HG03378 (cell line): Measurements from ENCODE around the gene SLC4A2.

ENCODE experiments used
- ATAC-seq: cut with Tn5 transposase; IDR thresholded peaks from one replicate; pipeline ENCODE4 v1.9.1; 2021; ENCODE audit warnings: mild to moderate bottlenecking, moderate library complexity; ENCODE audit not compliant: unreplicated experiment

Gene SLC4A2

DNA sequence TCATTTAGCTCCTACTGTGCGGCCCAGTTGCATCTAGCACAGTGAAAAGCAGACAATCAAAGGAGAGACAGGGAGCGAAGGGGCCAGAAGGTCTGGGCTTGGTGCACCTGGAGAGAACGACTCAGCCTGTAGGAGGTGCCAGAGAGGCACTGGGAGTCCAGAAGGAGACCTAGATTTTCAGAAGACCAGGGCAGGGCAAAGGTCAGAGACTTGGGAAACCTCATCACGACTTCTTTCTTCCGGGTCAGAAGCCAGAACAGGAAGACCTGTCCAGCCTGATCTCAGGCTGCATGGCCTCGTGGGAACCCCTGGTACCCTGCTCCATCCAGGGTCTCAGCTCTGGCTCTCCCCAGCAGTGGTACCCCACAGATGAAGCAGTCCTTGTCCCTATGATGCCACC is 32.0 kb downstream of the SLC4A2 start:
- no peak for ATAC-seq

DNA sequence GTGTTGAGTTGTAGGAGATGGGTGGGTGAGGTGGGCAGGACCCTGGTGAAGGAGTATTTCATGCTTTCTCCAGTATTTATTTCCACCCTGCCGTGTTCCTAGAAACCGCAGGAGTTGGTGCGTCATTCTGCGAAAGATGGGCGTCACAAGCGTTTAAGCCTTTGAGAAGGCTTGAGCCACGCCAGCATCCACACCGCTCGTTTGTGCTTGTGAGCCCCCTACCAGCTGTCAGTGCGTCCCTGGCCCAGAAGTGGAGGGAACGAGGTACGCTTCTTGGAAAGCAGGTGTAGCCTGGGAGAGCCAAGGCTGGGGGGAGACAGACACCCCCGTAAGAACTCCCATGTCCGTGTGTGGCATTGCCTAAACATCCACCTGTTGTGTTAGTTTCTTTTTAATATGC is 32.6 kb downstream of the SLC4A2 start:
- no peak for ATAC-seq

DNA sequence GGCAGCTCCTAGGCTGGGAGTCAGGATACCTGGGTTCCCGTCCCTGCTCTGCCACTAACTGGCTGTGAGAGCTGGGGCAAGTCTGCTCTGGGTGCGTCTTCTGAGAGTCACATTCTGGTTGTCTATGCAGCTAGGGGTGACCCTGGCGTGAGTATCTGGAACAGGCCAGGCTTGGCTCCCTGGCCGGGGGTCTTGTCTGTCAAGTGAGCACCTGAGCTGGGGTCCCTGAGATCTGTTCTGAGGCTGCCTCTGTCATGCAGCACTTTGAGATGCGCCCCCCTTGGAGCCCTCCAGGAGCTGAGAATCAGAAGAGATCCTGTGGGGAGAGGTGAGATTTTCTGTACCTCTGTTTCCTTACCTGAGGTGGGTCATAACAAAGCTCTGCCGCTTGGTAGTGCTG is 34.4 kb downstream of the SLC4A2 start:
- ATAC-seq = no peak

DNA sequence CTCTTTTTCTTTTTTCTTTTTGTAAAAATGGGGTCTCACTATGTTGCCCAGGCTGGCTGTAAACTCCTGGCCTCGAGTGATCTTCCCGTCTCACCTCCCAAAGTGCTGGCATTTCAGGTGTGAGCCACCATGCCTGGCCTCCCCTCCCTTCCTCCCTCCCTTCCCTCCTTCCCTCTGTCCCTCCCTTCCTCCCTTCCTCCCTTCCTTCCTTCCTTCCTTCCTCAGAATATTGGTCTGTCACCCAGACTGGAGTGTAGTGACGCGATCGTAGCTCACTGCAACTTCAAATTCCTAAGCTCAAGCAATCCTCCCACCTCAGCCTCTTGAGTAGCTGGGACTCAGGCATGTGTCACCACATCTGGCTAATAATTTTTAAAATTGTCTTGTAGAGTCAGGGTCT is 35.3 kb downstream of the SLC4A2 start:
- no peak for ATAC-seq

DNA sequence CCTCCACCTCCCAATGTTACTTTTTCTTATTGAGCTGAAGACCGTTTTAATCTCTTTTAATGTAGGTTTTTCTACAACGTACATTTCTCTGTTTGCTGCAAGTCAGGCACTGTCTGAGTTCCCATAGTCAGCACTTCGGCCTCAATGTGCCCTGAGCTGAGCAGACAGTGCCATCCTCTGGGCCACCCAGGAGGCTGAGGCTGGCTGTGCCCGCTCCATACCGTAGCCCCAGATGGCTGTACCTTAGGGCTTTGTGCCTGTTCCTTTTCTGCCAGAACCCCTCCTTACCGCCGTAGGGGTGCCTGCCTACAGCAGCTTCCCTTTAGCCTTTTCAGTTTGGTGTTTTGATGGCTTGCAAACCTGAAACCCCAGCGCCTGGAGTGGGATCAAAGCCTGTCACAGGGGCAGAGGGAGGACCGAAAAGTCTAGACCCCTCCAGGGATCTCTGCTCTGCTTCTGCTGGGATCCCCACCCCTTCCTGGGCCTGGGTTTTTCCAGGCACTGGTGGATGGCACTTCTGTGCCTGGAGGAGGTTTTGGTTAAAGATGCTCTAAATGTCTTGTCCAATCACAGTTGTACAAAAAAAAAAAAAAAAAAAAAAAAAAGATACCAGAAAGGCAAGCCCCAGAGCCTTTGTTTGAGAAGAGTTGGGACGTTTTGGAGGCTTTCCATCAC is 35.9 kb downstream of the SLC4A2 start:
- ATAC-seq = no peak

- ATAC-seq = no peak
These were observed 36.6 kb downstream of the SLC4A2 start for GRCh38 chr7:151095828-151096475.

- no peak for ATAC-seq
These were observed 40.3 kb downstream of the SLC4A2 start for GRCh38 chr7:151099486-151100211.

GRCh38 chr7:151100921-151101320 is 41.5 kb downstream of the SLC4A2 start:
- ATAC-seq = no peak

GRCh38 chr7:151101621-151102396 is 42.4 kb downstream of the SLC4A2 start:
- ATAC-seq = no peak

- ATAC-seq = no peak
These were observed 43.6 kb downstream of the SLC4A2 start for GRCh38 chr7:151102991-151103390.

GRCh38 chr7:151103973-151104372 is 44.6 kb downstream of the SLC4A2 start:
- no peak for ATAC-seq

GRCh38 chr7:151104411-151105235 is 45.2 kb downstream of the SLC4A2 start:
- ATAC-seq = no peak

- ATAC-seq = no peak
These were observed 48.5 kb downstream of the SLC4A2 start for GRCh38 chr7:151107882-151108281.

DNA sequence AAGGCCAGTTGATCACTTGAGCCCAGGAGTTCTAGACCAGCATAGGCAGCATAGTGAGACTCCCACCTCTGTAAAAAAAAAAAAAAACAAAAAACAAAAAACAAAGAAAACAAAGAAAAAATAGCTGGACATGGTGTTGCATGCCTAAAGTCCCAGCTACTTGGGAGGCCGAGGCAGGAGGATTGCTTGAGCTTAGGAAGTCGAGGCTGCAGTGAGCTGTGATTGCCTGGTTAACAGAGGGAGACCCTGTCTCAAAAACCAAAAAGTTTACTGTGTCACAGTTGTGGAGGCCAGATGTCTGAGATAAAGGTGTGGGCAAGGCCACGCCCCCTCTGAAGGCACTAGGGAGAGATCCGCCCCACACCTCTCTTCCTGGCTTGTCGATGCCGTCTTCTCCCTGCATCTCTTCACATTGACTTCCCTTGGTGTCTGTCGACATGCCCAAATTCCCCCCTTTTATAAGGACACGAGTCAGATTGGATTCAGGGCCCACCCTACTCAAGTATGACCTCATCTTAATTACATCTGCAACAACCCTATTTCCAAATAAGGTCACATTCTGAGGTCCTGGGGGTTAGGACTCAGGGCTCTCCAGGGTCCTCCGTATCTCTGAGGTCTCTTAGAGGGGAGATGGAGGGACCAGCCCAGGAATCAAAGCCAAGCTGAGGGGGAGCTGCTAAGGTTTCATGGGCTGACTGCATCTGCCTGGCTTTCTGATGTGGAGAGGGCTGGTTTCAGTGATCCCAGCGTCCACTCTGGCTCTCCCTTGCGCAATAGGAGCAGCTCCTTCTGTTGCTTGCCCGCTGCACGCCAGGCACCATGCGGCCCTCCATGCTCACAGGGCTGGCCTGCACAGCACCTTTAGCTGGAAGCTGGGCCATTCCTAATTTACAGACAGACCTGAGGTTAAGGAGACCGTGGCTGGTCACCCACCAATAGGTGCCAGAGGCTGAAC is 50.0 kb downstream of the SLC4A2 start:
- ATAC-seq = no peak

GRCh38 chr7:151110236-151110940 is 51.0 kb downstream of the SLC4A2 start:
- ATAC-seq = no peak

DNA sequence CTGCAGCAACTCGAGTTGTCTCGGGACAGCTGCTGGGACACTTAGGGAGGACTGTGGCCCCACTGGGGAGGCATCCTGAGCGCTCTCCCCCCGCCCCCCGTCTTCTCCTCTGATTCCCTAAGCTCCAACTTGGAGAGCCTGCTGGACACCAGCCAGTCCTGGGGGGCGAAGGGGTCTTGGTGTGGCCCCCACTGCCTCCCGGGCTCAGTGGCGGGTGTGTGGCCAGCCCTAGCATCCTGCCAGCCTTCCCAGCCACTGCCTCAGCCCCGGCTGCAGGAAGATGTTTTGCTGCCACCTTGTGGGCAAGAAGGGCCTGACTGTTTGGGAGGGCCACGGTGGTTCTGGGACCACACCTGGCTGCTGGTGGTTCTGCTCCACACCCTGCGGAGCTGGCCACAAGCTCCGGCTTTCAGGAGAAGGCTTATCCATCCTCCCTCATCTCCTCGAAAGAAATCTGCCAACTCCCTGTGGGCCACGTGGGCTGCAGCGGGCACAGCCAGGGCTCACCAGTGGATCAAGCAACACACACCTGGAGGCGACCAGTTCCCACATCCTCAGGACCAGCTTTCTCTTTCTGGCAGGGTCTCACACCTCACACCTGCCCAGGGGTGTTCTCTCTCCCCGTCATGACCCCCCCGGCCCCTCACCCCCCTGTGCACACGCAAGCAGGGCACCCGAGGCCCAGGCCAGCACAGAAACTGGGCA is 51.7 kb downstream of the SLC4A2 start:
- no peak for ATAC-seq

DNA sequence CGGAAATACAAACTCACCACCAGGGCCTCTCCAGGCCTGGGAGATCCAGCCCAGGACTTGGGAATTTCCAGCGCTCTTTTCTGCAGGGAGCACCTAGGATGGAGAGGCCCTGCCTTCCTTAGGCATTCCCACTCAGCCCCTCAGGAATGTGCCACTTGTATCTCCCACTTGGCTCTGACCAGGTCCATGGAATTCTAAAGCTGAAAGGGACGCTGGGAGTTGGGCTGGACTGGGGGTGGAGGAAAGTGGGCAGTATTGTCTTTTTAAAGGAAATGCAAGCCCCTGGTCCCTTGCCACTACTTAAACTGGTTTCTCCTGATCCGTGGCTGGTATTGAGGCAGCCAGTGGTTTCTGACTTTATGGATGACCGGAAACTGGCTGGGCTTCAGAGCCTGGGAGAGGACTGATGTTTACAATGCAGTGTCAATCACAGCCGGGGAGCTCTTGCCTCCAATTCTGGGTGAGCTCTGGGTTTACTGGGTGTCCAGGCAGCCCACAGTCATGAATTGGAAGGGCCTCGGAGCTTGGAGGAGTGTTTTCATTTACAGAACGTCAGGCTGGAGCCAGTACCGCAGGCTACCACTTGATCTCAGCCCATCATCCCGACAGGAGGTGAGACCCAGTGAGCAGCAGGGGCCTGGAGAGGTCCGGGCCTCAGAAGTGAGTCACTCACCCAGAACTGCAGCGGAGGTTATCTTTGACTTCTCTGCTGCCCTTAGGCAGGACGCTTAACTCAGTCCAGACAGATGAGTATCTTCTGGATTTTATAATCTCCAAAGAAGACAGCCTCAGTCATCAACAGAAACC is 54.2 kb downstream of the SLC4A2 start:
- ATAC-seq = no peak
